ENCODE measurements around the gene KIZ.
A peak's percentile ranks its signal among the peaks of the same experiment; 100 is the strongest.

DNA sequence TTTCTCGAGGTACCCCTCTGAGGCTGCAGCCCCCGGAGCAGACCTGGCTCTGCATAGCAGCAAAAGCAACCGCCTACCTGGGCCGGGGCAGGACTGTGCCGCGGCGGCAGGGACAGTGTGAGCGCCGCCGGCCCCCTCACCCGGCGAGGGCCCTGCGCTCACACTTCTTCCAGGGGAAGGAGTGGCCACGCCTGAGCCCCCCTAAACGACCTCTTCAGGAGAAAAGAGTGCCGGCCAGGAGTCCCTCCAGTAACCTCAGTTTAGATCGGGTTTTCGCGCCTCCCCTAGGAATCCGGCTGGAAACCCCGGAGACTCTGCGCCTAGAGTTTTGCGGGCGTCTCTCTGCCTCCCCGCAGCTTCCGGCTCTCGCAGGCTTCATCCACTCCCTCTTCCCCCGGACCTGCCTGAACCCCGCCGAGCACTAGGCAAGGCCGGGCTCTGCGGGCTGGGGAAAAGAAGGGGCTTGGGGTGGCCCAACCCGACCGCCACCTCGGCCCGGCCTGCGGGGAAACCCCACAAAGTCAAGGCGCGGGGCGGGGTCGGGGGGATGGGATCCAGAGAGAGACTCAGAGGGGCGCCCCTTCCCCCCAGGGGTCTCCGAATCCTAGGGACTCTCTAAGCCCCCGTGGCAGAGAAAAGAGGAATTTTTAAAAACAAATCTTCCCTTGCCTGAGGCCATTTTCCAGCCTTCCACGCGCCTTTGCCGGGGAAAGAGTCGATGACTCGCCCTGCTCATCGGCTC lies 20.3 kb upstream of the KIZ start:
- TF ChIP-seq, protein P1, sequence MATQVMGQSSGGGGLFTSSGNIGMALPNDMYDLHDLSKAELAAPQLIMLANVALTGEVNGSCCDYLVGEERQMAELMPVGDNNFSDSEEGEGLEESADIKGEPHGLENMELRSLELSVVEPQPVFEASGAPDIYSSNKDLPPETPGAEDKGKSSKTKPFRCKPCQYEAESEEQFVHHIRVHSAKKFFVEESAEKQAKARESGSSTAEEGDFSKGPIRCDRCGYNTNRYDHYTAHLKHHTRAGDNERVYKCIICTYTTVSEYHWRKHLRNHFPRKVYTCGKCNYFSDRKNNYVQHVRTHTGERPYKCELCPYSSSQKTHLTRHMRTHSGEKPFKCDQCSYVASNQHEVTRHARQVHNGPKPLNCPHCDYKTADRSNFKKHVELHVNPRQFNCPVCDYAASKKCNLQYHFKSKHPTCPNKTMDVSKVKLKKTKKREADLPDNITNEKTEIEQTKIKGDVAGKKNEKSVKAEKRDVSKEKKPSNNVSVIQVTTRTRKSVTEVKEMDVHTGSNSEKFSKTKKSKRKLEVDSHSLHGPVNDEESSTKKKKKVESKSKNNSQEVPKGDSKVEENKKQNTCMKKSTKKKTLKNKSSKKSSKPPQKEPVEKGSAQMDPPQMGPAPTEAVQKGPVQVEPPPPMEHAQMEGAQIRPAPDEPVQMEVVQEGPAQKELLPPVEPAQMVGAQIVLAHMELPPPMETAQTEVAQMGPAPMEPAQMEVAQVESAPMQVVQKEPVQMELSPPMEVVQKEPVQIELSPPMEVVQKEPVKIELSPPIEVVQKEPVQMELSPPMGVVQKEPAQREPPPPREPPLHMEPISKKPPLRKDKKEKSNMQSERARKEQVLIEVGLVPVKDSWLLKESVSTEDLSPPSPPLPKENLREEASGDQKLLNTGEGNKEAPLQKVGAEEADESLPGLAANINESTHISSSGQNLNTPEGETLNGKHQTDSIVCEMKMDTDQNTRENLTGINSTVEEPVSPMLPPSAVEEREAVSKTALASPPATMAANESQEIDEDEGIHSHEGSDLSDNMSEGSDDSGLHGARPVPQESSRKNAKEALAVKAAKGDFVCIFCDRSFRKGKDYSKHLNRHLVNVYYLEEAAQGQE (IDR thresholded peaks at IDR 0.05; ENCODE audit: unreplicated experiment), result no peak
- TF ChIP-seq EZH2phosphoT487 (IDR thresholded peaks at IDR 0.05; ENCODE audit: unreplicated experiment) (no peak), POLR2AphosphoS5 (IDR thresholded peaks at IDR 0.05; ENCODE audit: low read depth) (no peak), EZH2 (IDR thresholded peaks at IDR 0.05; ENCODE audit: low read depth, unreplicated experiment) (peak; percentile 65), ZNF331 (CRISPR knock-in tag; IDR thresholded peaks at IDR 0.05; ENCODE audit: low read depth) (no peak), NANOG (IDR thresholded peaks at IDR 0.05; ENCODE audit: borderline replicate concordance) (no peak), JUNB (IDR thresholded peaks at IDR 0.05; ENCODE audit: unreplicated experiment) (no peak)
- TF ChIP-seq, protein P2, sequence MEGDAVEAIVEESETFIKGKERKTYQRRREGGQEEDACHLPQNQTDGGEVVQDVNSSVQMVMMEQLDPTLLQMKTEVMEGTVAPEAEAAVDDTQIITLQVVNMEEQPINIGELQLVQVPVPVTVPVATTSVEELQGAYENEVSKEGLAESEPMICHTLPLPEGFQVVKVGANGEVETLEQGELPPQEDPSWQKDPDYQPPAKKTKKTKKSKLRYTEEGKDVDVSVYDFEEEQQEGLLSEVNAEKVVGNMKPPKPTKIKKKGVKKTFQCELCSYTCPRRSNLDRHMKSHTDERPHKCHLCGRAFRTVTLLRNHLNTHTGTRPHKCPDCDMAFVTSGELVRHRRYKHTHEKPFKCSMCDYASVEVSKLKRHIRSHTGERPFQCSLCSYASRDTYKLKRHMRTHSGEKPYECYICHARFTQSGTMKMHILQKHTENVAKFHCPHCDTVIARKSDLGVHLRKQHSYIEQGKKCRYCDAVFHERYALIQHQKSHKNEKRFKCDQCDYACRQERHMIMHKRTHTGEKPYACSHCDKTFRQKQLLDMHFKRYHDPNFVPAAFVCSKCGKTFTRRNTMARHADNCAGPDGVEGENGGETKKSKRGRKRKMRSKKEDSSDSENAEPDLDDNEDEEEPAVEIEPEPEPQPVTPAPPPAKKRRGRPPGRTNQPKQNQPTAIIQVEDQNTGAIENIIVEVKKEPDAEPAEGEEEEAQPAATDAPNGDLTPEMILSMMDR (conservative IDR thresholded peaks at IDR 0.05; ENCODE audit: low read depth in 2 of 2), result no peak
- TF ChIP-seq, protein P3, sequence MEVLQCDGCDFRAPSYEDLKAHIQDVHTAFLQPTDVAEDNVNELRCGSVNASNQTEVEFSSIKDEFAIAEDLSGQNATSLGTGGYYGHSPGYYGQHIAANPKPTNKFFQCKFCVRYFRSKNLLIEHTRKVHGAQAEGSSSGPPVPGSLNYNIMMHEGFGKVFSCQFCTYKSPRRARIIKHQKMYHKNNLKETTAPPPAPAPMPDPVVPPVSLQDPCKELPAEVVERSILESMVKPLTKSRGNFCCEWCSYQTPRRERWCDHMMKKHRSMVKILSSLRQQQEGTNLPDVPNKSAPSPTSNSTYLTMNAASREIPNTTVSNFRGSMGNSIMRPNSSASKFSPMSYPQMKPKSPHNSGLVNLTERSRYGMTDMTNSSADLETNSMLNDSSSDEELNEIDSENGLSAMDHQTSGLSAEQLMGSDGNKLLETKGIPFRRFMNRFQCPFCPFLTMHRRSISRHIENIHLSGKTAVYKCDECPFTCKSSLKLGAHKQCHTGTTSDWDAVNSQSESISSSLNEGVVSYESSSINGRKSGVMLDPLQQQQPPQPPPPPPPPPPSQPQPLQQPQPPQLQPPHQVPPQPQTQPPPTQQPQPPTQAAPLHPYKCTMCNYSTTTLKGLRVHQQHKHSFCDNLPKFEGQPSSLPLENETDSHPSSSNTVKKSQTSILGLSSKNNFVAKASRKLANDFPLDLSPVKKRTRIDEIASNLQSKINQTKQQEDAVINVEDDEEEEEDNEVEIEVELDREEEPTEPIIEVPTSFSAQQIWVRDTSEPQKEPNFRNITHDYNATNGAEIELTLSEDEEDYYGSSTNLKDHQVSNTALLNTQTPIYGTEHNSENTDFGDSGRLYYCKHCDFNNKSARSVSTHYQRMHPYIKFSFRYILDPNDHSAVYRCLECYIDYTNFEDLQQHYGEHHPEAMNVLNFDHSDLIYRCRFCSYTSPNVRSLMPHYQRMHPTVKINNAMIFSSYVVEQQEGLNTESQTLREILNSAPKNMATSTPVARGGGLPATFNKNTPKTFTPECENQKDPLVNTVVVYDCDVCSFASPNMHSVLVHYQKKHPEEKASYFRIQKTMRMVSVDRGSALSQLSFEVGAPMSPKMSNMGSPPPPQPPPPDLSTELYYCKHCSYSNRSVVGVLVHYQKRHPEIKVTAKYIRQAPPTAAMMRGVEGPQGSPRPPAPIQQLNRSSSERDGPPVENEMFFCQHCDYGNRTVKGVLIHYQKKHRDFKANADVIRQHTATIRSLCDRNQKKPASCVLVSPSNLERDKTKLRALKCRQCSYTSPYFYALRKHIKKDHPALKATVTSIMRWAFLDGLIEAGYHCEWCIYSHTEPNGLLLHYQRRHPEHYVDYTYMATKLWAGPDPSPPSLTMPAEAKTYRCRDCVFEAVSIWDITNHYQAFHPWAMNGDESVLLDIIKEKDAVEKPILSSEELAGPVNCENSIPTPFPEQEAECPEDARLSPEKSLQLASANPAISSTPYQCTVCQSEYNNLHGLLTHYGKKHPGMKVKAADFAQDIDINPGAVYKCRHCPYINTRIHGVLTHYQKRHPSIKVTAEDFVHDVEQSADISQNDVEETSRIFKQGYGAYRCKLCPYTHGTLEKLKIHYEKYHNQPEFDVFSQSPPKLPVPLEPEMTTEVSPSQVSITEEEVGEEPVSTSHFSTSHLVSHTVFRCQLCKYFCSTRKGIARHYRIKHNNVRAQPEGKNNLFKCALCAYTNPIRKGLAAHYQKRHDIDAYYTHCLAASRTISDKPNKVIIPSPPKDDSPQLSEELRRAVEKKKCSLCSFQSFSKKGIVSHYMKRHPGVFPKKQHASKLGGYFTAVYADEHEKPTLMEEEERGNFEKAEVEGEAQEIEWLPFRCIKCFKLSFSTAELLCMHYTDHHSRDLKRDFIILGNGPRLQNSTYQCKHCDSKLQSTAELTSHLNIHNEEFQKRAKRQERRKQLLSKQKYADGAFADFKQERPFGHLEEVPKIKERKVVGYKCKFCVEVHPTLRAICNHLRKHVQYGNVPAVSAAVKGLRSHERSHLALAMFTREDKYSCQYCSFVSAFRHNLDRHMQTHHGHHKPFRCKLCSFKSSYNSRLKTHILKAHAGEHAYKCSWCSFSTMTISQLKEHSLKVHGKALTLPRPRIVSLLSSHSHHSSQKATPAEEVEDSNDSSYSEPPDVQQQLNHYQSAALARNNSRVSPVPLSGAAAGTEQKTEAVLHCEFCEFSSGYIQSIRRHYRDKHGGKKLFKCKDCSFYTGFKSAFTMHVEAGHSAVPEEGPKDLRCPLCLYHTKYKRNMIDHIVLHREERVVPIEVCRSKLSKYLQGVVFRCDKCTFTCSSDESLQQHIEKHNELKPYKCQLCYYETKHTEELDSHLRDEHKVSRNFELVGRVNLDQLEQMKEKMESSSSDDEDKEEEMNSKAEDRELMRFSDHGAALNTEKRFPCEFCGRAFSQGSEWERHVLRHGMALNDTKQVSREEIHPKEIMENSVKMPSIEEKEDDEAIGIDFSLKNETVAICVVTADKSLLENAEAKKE (CRISPR knock-in tag; IDR thresholded peaks at IDR 0.05), result no peak

Data from GM23338 (cell line).